HEK293T (cell line): ENCODE measurements around the gene OR2AG1.

Experiments
- CTCF ChIA-PET: fragments of 350-600 bp; formaldehyde crosslinking; extraction: SDS; loops from one replicate; lab custom pipeline; 2021; ENCODE audit warnings: antibody characterized with exemption, inconsistent platforms; lab: Yijun Ruan, JAX
- POLR2A ChIA-PET: fragments of 350-600 bp; formaldehyde crosslinking; extraction: SDS; loops from one replicate; lab custom pipeline; 2020; ENCODE audit warnings: antibody characterized with exemption, inconsistent platforms; lab: Yijun Ruan, JAX
- DNase-seq: peaks from one replicate; pipeline ENCODE4 v3.0.0; 2012; ENCODE audit warnings: mixed read lengths; ENCODE audit errors: extremely low spot score
- ARNT ChIP-seq: fragments of 450-650 bp; IDR thresholded peaks from 2 replicates; pipeline ENCODE4 v1.6.1; 2017; ENCODE audit warnings: mild to moderate bottlenecking
- BHLHE40 ChIP-seq: fragments of 450-650 bp; IDR thresholded peaks from 2 replicates; pipeline ENCODE4 v1.6.1; 2016; ENCODE audit warnings: mild to moderate bottlenecking, moderate library complexity, borderline replicate concordance
- CTBP1 ChIP-seq: fragments of 450-650 bp; IDR thresholded peaks from 2 replicates; pipeline ENCODE4 v1.6.1; 2016; ENCODE audit warnings: borderline replicate concordance
- ELF4 ChIP-seq: fragments of 450-650 bp; IDR thresholded peaks from 2 replicates; pipeline ENCODE4 v1.6.1; 2017; ENCODE audit warnings: antibody characterized with exemption
- FOXA1 ChIP-seq: fragments of 450-650 bp; IDR thresholded peaks from 2 replicates; pipeline ENCODE4 v1.6.1; 2016; ENCODE audit warnings: mild to moderate bottlenecking
- FOXK2 ChIP-seq: fragments of 450-650 bp; IDR thresholded peaks from 2 replicates; pipeline ENCODE4 v1.6.1; 2016; ENCODE audit warnings: mild to moderate bottlenecking
- FOXM1 ChIP-seq: fragments of 450-650 bp; IDR thresholded peaks from 2 replicates; pipeline ENCODE4 v1.6.1; 2017; ENCODE audit warnings: mild to moderate bottlenecking, borderline replicate concordance
- HDGF ChIP-seq: fragments of 450-650 bp; IDR thresholded peaks from 2 replicates; pipeline ENCODE4 v1.6.1; 2017; ENCODE audit warnings: antibody characterized with exemption, borderline replicate concordance
- L3MBTL2 ChIP-seq: fragments of 450-650 bp; conservative IDR thresholded peaks from 2 replicates; pipeline ENCODE4 v1.6.1; 2016; ENCODE audit warnings: mild to moderate bottlenecking
- LEF1 ChIP-seq: fragments of 450-650 bp; IDR thresholded peaks from 2 replicates; pipeline ENCODE4 v1.6.1; 2017; ENCODE audit warnings: mild to moderate bottlenecking, borderline replicate concordance
- NFRKB ChIP-seq: fragments of 450-650 bp; IDR thresholded peaks from 2 replicates; pipeline ENCODE4 v1.6.1; 2016; ENCODE audit warnings: mild to moderate bottlenecking, moderate library complexity
- PKNOX1 ChIP-seq: fragments of 450-650 bp; IDR thresholded peaks from 2 replicates; pipeline ENCODE4 v1.6.1; 2016
- SP1 ChIP-seq: fragments of 450-650 bp; IDR thresholded peaks from 2 replicates; pipeline ENCODE4 v1.6.1; 2017
- SUZ12 ChIP-seq: fragments of 450-650 bp; IDR thresholded peaks from 2 replicates; pipeline ENCODE4 v1.6.1; 2016; ENCODE audit warnings: mild to moderate bottlenecking
- TARDBP ChIP-seq: fragments of 450-650 bp; IDR thresholded peaks from 2 replicates; pipeline ENCODE4 v1.6.1; 2016
- ZNF384 ChIP-seq: fragments of 450-650 bp; IDR thresholded peaks from 2 replicates; pipeline ENCODE4 v1.6.1; 2016

Gene OR2AG1

GRCh38 chr11:6771926-6772893 lies 10.6 kb upstream of the OR2AG1 start, which contains the start of gene OR2AG2:
Gene OR2AG2 (minus strand): TSS chr11:6771976. CDS start chr11:6768957, 3,019 bp downstream.
- ChIA-PET POLR2A (no interaction called here), CTCF (no interaction called here)
- no peak for TF ChIP-seq PKNOX1
- DNase-seq = no peak

- TF ChIP-seq ARNT = no peak
- TF ChIP-seq PKNOX1 = no peak
- TF ChIP-seq FOXK2 = no peak
- TF ChIP-seq BHLHE40 = no peak
- no peak for TF ChIP-seq SP1
- no peak for TF ChIP-seq ZNF384
- TF ChIP-seq SUZ12 = no peak
- TF ChIP-seq FOXA1 = no peak
- no peak for TF ChIP-seq TARDBP
- TF ChIP-seq LEF1 = no peak
- no peak for TF ChIP-seq FOXM1
- no peak for TF ChIP-seq HDGF
- no peak for TF ChIP-seq L3MBTL2
- no peak for TF ChIP-seq CTBP1
- no peak for TF ChIP-seq ELF4
- no peak for TF ChIP-seq NFRKB
- no peak for DNase-seq
- POLR2A ChIA-PET = no interaction called here
- CTCF ChIA-PET = interaction anchor here (0.7 kb wide), 1 partner anchor 41 kb away, joined by 3 read pairs; no protein-coding TSS in a partner anchor
Observed at GRCh38 chr11:6778518-6778917, 4.3 kb upstream of the OR2AG1 start.

- TF ChIP-seq HDGF = no peak
- TF ChIP-seq L3MBTL2 = no peak
- TF ChIP-seq SP1 = no peak
- TF ChIP-seq ZNF384 = no peak
- no peak for TF ChIP-seq FOXM1
- no peak for TF ChIP-seq ELF4
- TF ChIP-seq LEF1 = no peak
- no peak for TF ChIP-seq TARDBP
- no peak for TF ChIP-seq NFRKB
- TF ChIP-seq FOXA1 = no peak
- TF ChIP-seq ARNT = no peak
- no peak for TF ChIP-seq CTBP1
- no peak for TF ChIP-seq SUZ12
- POLR2A ChIA-PET = no interaction called here
- no peak for DNase-seq
- CTCF ChIA-PET = no interaction called here
Observed at GRCh38 chr11:6780829-6781228, 2.0 kb upstream of the OR2AG1 start.

- TF ChIP-seq FOXK2 (no peak), ELF4 (no peak), NFRKB (no peak), ARNT (no peak), SP1 (no peak), L3MBTL2 (no peak), CTBP1 (no peak), FOXM1 (no peak), FOXA1 (no peak), ZNF384 (no peak), PKNOX1 (no peak), LEF1 (no peak), HDGF (no peak), SUZ12 (no peak), TARDBP (no peak), BHLHE40 (no peak)
- CTCF ChIA-PET = no interaction called here
- POLR2A ChIA-PET = no interaction called here
- no peak for DNase-seq
Observed at GRCh38 chr11:6790546-6790945, 7.7 kb downstream of the OR2AG1 start.

- CTCF ChIA-PET = no interaction called here
- no peak for DNase-seq
- POLR2A ChIA-PET = no interaction called here
- TF ChIP-seq ELF4 (no peak), NFRKB (no peak), LEF1 (no peak), FOXA1 (no peak), CTBP1 (no peak), FOXM1 (no peak), ARNT (no peak), FOXK2 (no peak), TARDBP (no peak), ZNF384 (no peak), PKNOX1 (no peak), SUZ12 (no peak), BHLHE40 (no peak), SP1 (no peak), HDGF (no peak), L3MBTL2 (no peak)
Observed at GRCh38 chr11:6794639-6795038, 11.8 kb downstream of the OR2AG1 start.
